GM12878 (cell line): Measurements from ENCODE around the gene RBKS. TPM values are rescaled to one million over a fixed set of nuclear protein-coding genes. Genes with fewer than 3 reads are reported as not detected.

Source experiments
- ATAC-seq: fragments of 200-7000 bp; cut with Tn5 transposase; 3 replicates; pipeline ENCODE4 v1.9.1; 2020; ENCODE audit warnings: mild to moderate bottlenecking, moderate library complexity
- BruUV-seq: library from RNA; stranded (reverse); fragments of 400-500 nt; replicated peaks from 2 replicates; lab custom pipeline; 2021; lab: Mats Ljungman, UMichigan
- CTCF ChIA-PET: fragments of 300-600 bp; sonication (Branson Sonifier 250); formaldehyde crosslinking; extraction: SDS; loops from one replicate; lab custom pipeline; 2021; ENCODE audit warnings: inconsistent platforms; lab: Yijun Ruan, JAX
- POLR2A ChIA-PET: fragments of 350-600 bp; formaldehyde crosslinking; extraction: SDS; loops from one replicate; lab custom pipeline; 2021; ENCODE audit warnings: inconsistent platforms; lab: Charles Lee
- RAD21 ChIA-PET: fragments of 300-600 bp; sonication (Branson Sonifier 250); formaldehyde crosslinking; loops from one replicate; lab custom pipeline; 2023; ENCODE audit warnings: antibody characterized with exemption; ENCODE audit not compliant: unreplicated experiment; lab: Charles Lee
- SMC1A ChIA-PET: fragments of 300-600 bp; sonication (Branson Sonifier 250); formaldehyde crosslinking; loops from one replicate; lab custom pipeline; 2023; ENCODE audit not compliant: unreplicated experiment, uncharacterized antibody; lab: Charles Lee
- DNase-seq: peaks from one replicate; pipeline ENCODE4 v3.0.0-alpha.2; 2011; ENCODE audit warnings: low read depth, low spot score
- FAIRE-seq: peaks from 3 replicates; lab custom pipeline; 2011; peaks lifted over from hg19 to GRCh38; lab: Jason Lieb, UNC
- H2AFZ ChIP-seq: 2 replicates; pipeline ENCODE4 v1.6.0; 2011; ENCODE audit warnings: low read depth, low read length, control low read depth; ENCODE audit not compliant: control insufficient read depth
- H3K27ac ChIP-seq: 2 replicates; pipeline ENCODE4 v1.5.1; 2011; ENCODE audit warnings: control low read depth; ENCODE audit not compliant: control insufficient read depth, insufficient read depth
- H3K27me3 ChIP-seq, 2 experiments: replicated peaks in 1 of 2; 2 replicates each; pipeline versions ENCODE4 v1.6.0 to v1.6.1; 2011; ENCODE audit warnings: low read length in 1 of 2; ENCODE audit not compliant: control insufficient read depth in 2 of 2, insufficient read depth in 2 of 2
- H3K36me3 ChIP-seq, 2 experiments: 2 replicates each; pipeline ENCODE4 v1.5.1; 2011; ENCODE audit warnings: low read length in 1 of 2; ENCODE audit not compliant: control insufficient read depth in 2 of 2, insufficient read depth in 2 of 2
- H3K4me1 ChIP-seq: 2 replicates; pipeline ENCODE4 v1.6.1; 2011; ENCODE audit warnings: mild to moderate bottlenecking, low read length, moderate library complexity, mixed read lengths; ENCODE audit not compliant: control insufficient read depth, insufficient read depth
- H3K4me2 ChIP-seq: 2 replicates; pipeline ENCODE4 v1.6.0; 2011; ENCODE audit warnings: control low read depth; ENCODE audit not compliant: control insufficient read depth, insufficient read depth
- H3K4me3 ChIP-seq: fragments of 200-600 bp; sonication (generic); 2 replicates; pipeline ENCODE4 v1.5.1; 2016
- H3K79me2 ChIP-seq: 2 replicates; pipeline ENCODE4 v1.6.0; 2011; ENCODE audit warnings: low read length; ENCODE audit not compliant: control insufficient read depth, insufficient read depth
- H3K9ac ChIP-seq: 2 replicates; pipeline ENCODE4 v1.8.0; 2011; ENCODE audit warnings: low read length, control low read depth, mixed read lengths; ENCODE audit not compliant: control insufficient read depth, insufficient read depth
- H3K9me3 ChIP-seq: replicated peaks from 3 replicates; pipeline ENCODE4 v1.5.1; 2011; ENCODE audit warnings: mild to moderate bottlenecking, low read length; ENCODE audit not compliant: control insufficient read depth, insufficient read depth
- H4K20me1 ChIP-seq: 2 replicates; pipeline ENCODE4 v1.6.0; 2011; ENCODE audit not compliant: control insufficient read depth, insufficient read depth
- BMI1 ChIP-seq: fragments of 450-650 bp; IDR thresholded peaks from 2 replicates; pipeline ENCODE4 v1.6.1; 2016; ENCODE audit warnings: mild to moderate bottlenecking, moderate library complexity, borderline replicate concordance
- BRCA1 ChIP-seq: IDR thresholded peaks from 2 replicates; pipeline ENCODE4 v1.6.1; 2011; ENCODE audit warnings: low read depth, low read length, improper control_type of control experiment
- CBX5 ChIP-seq: sonication (generic); IDR thresholded peaks from 2 replicates; pipeline ENCODE4 v1.6.1; 2016; ENCODE audit warnings: low read depth, moderate library complexity, mild to moderate bottlenecking, inconsistent platforms
- CHD2 ChIP-seq: IDR thresholded peaks from 2 replicates; pipeline ENCODE4 v1.6.1; 2011; ENCODE audit warnings: low read depth, low read length, improper control_type of control experiment, borderline replicate concordance
- EED ChIP-seq: sonication (generic); IDR thresholded peaks from 2 replicates; pipeline ENCODE4 v1.6.1; 2016; ENCODE audit warnings: antibody characterized with exemption, low read depth
- EGR1 ChIP-seq, 2 experiments: IDR thresholded peaks; 1 replicate in 1 of 2; 2 replicates in 1 of 2; pipeline ENCODE4 v1.6.1; 2011 to 2012; ENCODE audit warnings: low read depth in 2 of 2, low read length in 2 of 2, borderline replicate concordance in 1 of 2, mild to moderate bottlenecking in 1 of 2, moderate library complexity in 1 of 2
- LARP7 ChIP-seq: fragments of 450-650 bp; IDR thresholded peaks from 2 replicates; pipeline ENCODE4 v1.6.1; 2017; ENCODE audit warnings: mild to moderate bottlenecking
- NR2C1 ChIP-seq: fragments of 450-650 bp; IDR thresholded peaks from 2 replicates; pipeline ENCODE4 v1.6.1; 2017; ENCODE audit warnings: antibody characterized with exemption, mild to moderate bottlenecking, moderate library complexity
- PAX5 ChIP-seq: IDR thresholded peaks from 2 replicates; pipeline ENCODE4 v1.6.1; 2011; ENCODE audit warnings: low read depth, low read length, borderline replicate concordance
- PKNOX1 ChIP-seq: fragments of 450-650 bp; IDR thresholded peaks from 2 replicates; pipeline ENCODE4 v1.6.1; 2016; ENCODE audit warnings: mild to moderate bottlenecking
- POLR2AphosphoS2 ChIP-seq: IDR thresholded peaks from 2 replicates; pipeline ENCODE4 v1.6.1; 2011; ENCODE audit warnings: low read depth, mild to moderate bottlenecking, low read length, improper control_type of control experiment, moderate library complexity
- SIX5 ChIP-seq: IDR thresholded peaks from 2 replicates; pipeline ENCODE4 v1.6.1; 2011; ENCODE audit warnings: mild to moderate bottlenecking, low read depth, low read length, moderate library complexity; ENCODE audit not compliant: severe bottlenecking
- TAF1 ChIP-seq: IDR thresholded peaks from 2 replicates; pipeline ENCODE4 v1.6.1; 2011; ENCODE audit warnings: mild to moderate bottlenecking, low read depth, low read length, borderline replicate concordance
- TCF12 ChIP-seq: IDR thresholded peaks from 2 replicates; pipeline ENCODE4 v1.6.1; 2011; ENCODE audit warnings: low read depth, mild to moderate bottlenecking, low read length
- TCF7 ChIP-seq: IDR thresholded peaks from 2 replicates; pipeline ENCODE4 v1.6.1; 2014; ENCODE audit warnings: antibody characterized with exemption, borderline replicate concordance
- ZSCAN29 ChIP-seq: fragments of 450-650 bp; IDR thresholded peaks from 2 replicates; pipeline ENCODE4 v1.6.1; 2017; ENCODE audit warnings: mild to moderate bottlenecking, moderate library complexity
- WGBS: methylation state at CpG from one replicate; pipeline ENCODE4 v1.1.6; 2016; ENCODE audit warnings: low lambda C conversion rate; ENCODE audit not compliant: insufficient replicate concordance, insufficient coverage; ENCODE audit errors: missing lambda C conversion rate; 5-methylcytosine and 5-hydroxymethylcytosine counted together
- in situ Hi-C: fragments of 300-500 bp; cut with MboI; formaldehyde crosslinking; loops from 9 replicates; pipeline ENCODE4 v1.14.3; 2018; ENCODE audit warnings: mixed read lengths
- intact Hi-C: fragments of 100-400 bp; cut with micrococcal nuclease; formaldehyde crosslinking; loops from one replicate; pipeline ENCODE4 v1.14.2; 2022; ENCODE audit not compliant: unreplicated experiment
- polyA plus RNA-seq, 11 experiments: library from polyadenylated mRNA; depleted of rRNA in 4 of 11; unstranded in 6 of 11; stranded (reverse) in 5 of 11; fragments of >200 nt; fragmentation: Nextera tagmentation in 4 of 11; fragmentation: Illumina TruSeq in 1 of 11; extraction: Ambion mirVana in 4 of 11; extraction: Trizol in 1 of 11; gene quantifications; 1 replicate in 1 of 11; 2 replicates in 10 of 11; pipeline versions ENCODE4 v1.2.1 to v1.2.3, GENCODE V29; 2011 to 2016; ENCODE audit warnings: inconsistent platforms in 2 of 11, missing spikeins in 2 of 11, low read depth in 1 of 11
- total RNA-seq, 4 experiments: library from RNA; depleted of rRNA in 3 of 4; stranded (reverse); fragments of >200 nt in 3 of 4; fragmentation: Illumina TruSeq in 1 of 4; extraction: Trizol in 1 of 4; gene quantifications; 2 replicates each; pipeline versions ENCODE4 v1.2.1 to v1.2.3, GENCODE V29; 2013 to 2021
- TF ChIP-seq, protein P1 (sequence below): fragments of 450-650 bp; IDR thresholded peaks from 2 replicates; pipeline ENCODE4 v1.6.1; 2017; ENCODE audit warnings: borderline replicate concordance

The RBKS gene
- total and polyA plus RNA-seq, 10 of the 15 experiments (the other 5 are each of a cell fraction or from before 2014, with no cell fraction given): 0.39 to 1.8 (median 1.0) TPM

DNA sequence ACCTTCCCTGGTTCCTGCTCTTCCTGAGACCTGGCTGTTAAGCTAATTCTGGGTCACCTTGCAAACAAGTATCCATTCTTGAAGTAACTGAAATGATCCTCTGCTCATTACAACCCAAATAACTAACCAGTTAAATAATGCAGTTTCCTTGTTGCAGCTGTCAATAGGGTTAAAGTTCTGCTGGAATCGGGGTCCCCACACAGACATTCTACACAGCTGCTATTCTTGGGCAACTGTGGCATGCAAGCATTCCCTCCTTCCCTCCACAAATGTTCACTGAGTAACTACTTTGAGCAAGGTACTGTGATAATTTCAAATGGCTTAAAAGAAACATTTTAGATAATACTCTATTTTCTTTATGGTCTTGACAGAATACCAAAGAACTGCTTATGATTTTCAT is 17.1 kb downstream of the RBKS start:
- TF ChIP-seq PKNOX1 (no peak), PAX5 (no peak)
- intact Hi-C loops: no loop called here
- Histone ChIP-seq H3K4me3 (no peak overlapping the region), H3K79me2 (no peaks in the 10 kb centered on the region), H3K9me3 (no peaks in the 10 kb centered on the region), H4K20me1 (no peaks in the 10 kb centered on the region), H3K4me1 (no peaks in the 10 kb centered on the region), H3K9ac (no peak overlapping the region), H3K27ac (no peak overlapping the region), H3K36me3 (no peaks in the 10 kb centered on the region), H3K4me2 (no peak overlapping the region), H3K27me3 (no peaks in the 10 kb centered on the region), H2AFZ (no peak overlapping the region)
- SMC1A ChIA-PET: no interaction called here
- RAD21 ChIA-PET: no interaction called here
- ATAC-seq: no peak
- no peak for FAIRE-seq
- BruUV-seq: no TSS peak
- CTCF ChIA-PET: interaction anchor here (0.6 to 1.3 kb wide), 2 partner anchors 28 to 694 kb away, joined by 3 to 5 read pairs; no protein-coding TSS in a partner anchor
- POLR2A ChIA-PET: interaction anchor here (0.9 kb wide), 1 partner anchor 15 kb away, joined by 4 read pairs; no protein-coding TSS in a partner anchor
- 33% methylated on average over 1 of the region's 1 CpG for WGBS
- no peak for DNase-seq
- in situ Hi-C loops: no loop called here

- H3K79me2 ChIP-seq: no peaks in the 10 kb centered on the region
- H3K27me3 ChIP-seq: no peaks in the 10 kb centered on the region
- H2AFZ ChIP-seq: no peak overlapping the region
- no peak for DNase-seq
- 68% methylated on average over 3 of the region's 3 CpGs for WGBS
- ChIA-PET RAD21 (no interaction called here), SMC1A (interaction anchor here (1.6 kb wide), 1 partner anchor 13 kb away, joined by 7 read pairs; no protein-coding TSS in a partner anchor), POLR2A (interaction anchor here (1.5 kb wide), 1 partner anchor 18 kb away, joined by 5 read pairs; the partner anchor contains the start of genes BABAM2 and RBKS), CTCF (interaction anchor here (0.6 to 1.4 kb wide), 4 partner anchors 11 to 1138 kb away, joined by 3 to 4 read pairs (median 3); no protein-coding TSS in a partner anchor)
- in situ Hi-C loops (no loop called here), intact Hi-C loops (no loop called here)
- H3K4me1 ChIP-seq: no peaks in the 10 kb centered on the region
- no peaks in the 10 kb centered on the region for H4K20me1 ChIP-seq
- no peak overlapping the region for H3K27ac ChIP-seq
- no TSS peak for BruUV-seq
- H3K9ac ChIP-seq: no peak overlapping the region
- FAIRE-seq: no peak
- H3K9me3 ChIP-seq: no peaks in the 10 kb centered on the region
- no peak for ATAC-seq
- H3K4me2 ChIP-seq: no peak overlapping the region
- no peaks in the 10 kb centered on the region for H3K36me3 ChIP-seq
- H3K4me3 ChIP-seq: no peak overlapping the region
- no peak for TF ChIP-seq CHD2
- no peak for TF ChIP-seq TCF7
- TF ChIP-seq BRCA1: no peak
- no peak for TF ChIP-seq SIX5
- no peak for TF ChIP-seq LARP7
- no peak for TF ChIP-seq EED
- no peak for TF ChIP-seq POLR2AphosphoS2
- TF ChIP-seq TAF1: no peak
- TF ChIP-seq EGR1 (IDR thresholded peaks at IDR 0.05; ENCODE audit: borderline replicate concordance in 1 of 2, low read depth in 2 of 2, low read length in 2 of 2): no peak
- TF ChIP-seq, protein P1, sequence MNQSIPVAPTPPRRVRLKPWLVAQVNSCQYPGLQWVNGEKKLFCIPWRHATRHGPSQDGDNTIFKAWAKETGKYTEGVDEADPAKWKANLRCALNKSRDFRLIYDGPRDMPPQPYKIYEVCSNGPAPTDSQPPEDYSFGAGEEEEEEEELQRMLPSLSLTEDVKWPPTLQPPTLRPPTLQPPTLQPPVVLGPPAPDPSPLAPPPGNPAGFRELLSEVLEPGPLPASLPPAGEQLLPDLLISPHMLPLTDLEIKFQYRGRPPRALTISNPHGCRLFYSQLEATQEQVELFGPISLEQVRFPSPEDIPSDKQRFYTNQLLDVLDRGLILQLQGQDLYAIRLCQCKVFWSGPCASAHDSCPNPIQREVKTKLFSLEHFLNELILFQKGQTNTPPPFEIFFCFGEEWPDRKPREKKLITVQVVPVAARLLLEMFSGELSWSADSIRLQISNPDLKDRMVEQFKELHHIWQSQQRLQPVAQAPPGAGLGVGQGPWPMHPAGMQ: no peak
- TF ChIP-seq ZSCAN29: no peak
- no peak for TF ChIP-seq CBX5
- no peak for TF ChIP-seq NR2C1
- no peak for TF ChIP-seq BMI1
- TF ChIP-seq TCF12: no peak
Measured at GRCh38 chr2:27871802-27872201, 18.4 kb downstream of the RBKS start.
